HepG2 (cell line): ENCODE results near the gene PGM5. TPM values are rescaled to one million over a fixed set of nuclear protein-coding genes. Genes with fewer than 3 reads are reported as not detected.

Experiments
- ATAC-seq: fragments of 200-7000 bp; cut with Tn5 transposase; 3 replicates; pipeline ENCODE4 v1.9.1; 2020; ENCODE audit warnings: mild to moderate bottlenecking, moderate library complexity
- BruUV-seq: library from RNA; stranded (reverse); fragments of 400-500 nt; replicated peaks from 2 replicates; lab custom pipeline; 2021; lab: Mats Ljungman, UMichigan
- CTCF ChIA-PET: fragments of 300-600 bp; formaldehyde crosslinking; extraction: SDS; loops from one replicate; lab custom pipeline; 2021; ENCODE audit warnings: low total read pairs, inconsistent platforms, low intra/inter-chr PET ratio; lab: Yijun Ruan, JAX
- POLR2A ChIA-PET: fragments of 350-600 bp; sonication (Branson Sonifier 250); formaldehyde crosslinking; loops from one replicate; lab custom pipeline; 2020; ENCODE audit warnings: antibody characterized with exemption, inconsistent platforms; lab: Yijun Ruan, JAX
- DNase-seq: peaks from one replicate; pipeline ENCODE4 v3.0.0-alpha.2; 2015; ENCODE audit warnings: low spot score
- FAIRE-seq: peaks from 3 replicates; lab custom pipeline; 2011; peaks lifted over from hg19 to GRCh38; lab: Jason Lieb, UNC
- H2AFZ ChIP-seq: one replicate; pipeline ENCODE4 v1.6.1; 2011; ENCODE audit warnings: low read length, inconsistent platforms
- H3K27ac ChIP-seq: fragments of 300-600 bp; 3 replicates; pipeline ENCODE4 v1.8.0; 2011; ENCODE audit warnings: mixed run types, mild to moderate bottlenecking, mixed read lengths, low read length, inconsistent platforms; ENCODE audit not compliant: insufficient read depth; ENCODE audit errors: extremely low read length
- H3K27me3 ChIP-seq, 2 experiments: fragments of 200-600 bp in 1 of 2; 2 replicates in 1 of 2; 3 replicates in 1 of 2; pipeline versions ENCODE4 v1.6.0 to v1.8.0; 2011; ENCODE audit warnings: low read length in 2 of 2, mild to moderate bottlenecking in 2 of 2, moderate library complexity in 2 of 2, inconsistent platforms in 1 of 2; ENCODE audit not compliant: insufficient read depth in 2 of 2, control insufficient read depth in 1 of 2
- H3K36me3 ChIP-seq, 2 experiments: fragments of 200-600 bp in 1 of 2; replicated peaks in 1 of 2; 2 replicates in 1 of 2; 3 replicates in 1 of 2; pipeline versions ENCODE4 v1.5.1 to v1.8.0; 2011; ENCODE audit warnings: low read length in 2 of 2, inconsistent platforms in 1 of 2; ENCODE audit not compliant: insufficient read depth in 2 of 2, control insufficient read depth in 1 of 2
- H3K4me1 ChIP-seq: 2 replicates; pipeline ENCODE4 v1.5.1; 2012; ENCODE audit warnings: low read length, inconsistent platforms; ENCODE audit not compliant: insufficient read depth
- H3K4me2 ChIP-seq: 2 replicates; pipeline ENCODE4 v1.6.0; 2011; ENCODE audit warnings: low read depth, low read length, inconsistent platforms
- H3K4me3 ChIP-seq, 3 experiments: fragments of 200-600 bp in 1 of 3; sonication (generic), shearing (Covaris generic) in 1 of 3; replicated peaks in 1 of 3; 2 replicates each; pipeline ENCODE4 v1.5.1; 2011 to 2016; ENCODE audit warnings: low read length in 3 of 3, inconsistent platforms in 2 of 3, low read depth in 2 of 3, mild to moderate bottlenecking in 2 of 3, control low read depth in 1 of 3, mixed read lengths in 1 of 3; ENCODE audit not compliant: insufficient read depth in 1 of 3
- H3K79me2 ChIP-seq: one replicate; pipeline ENCODE4 v1.6.1; 2011; ENCODE audit warnings: low read length, inconsistent platforms; ENCODE audit not compliant: insufficient read depth
- H3K9ac ChIP-seq: 2 replicates; pipeline ENCODE4 v1.6.0; 2011; ENCODE audit warnings: mild to moderate bottlenecking, low read depth, low read length, inconsistent platforms; ENCODE audit not compliant: insufficient read depth
- H3K9me3 ChIP-seq: 2 replicates; pipeline ENCODE4 v1.5.1; 2012; ENCODE audit warnings: mild to moderate bottlenecking, low read length
- H4K20me1 ChIP-seq: 2 replicates; pipeline ENCODE4 v1.6.0; 2011; ENCODE audit warnings: inconsistent platforms, mild to moderate bottlenecking, low read length, moderate library complexity; ENCODE audit not compliant: insufficient read depth
- ARID4A ChIP-seq: sonication (generic); formaldehyde crosslinking; IDR thresholded peaks from 2 replicates; pipeline ENCODE4 v1.5.0; 2020; ENCODE audit warnings: mild to moderate bottlenecking, missing genetic modification reagents, borderline replicate concordance
- CBX2 ChIP-seq, 2 experiments: fragments of 200-600 bp in 1 of 2; sonication (generic); formaldehyde crosslinking in 1 of 2; IDR thresholded peaks; 2 replicates each; pipeline versions ENCODE4 v1.7.0 to v1.8.1; 2018 to 2022; ENCODE audit warnings: low read depth in 2 of 2, low read length in 1 of 2, mild to moderate bottlenecking in 1 of 2, missing genetic modification reagents in 1 of 2
- CC2D1A ChIP-seq: sonication (generic); formaldehyde crosslinking; IDR thresholded peaks from 2 replicates; pipeline ENCODE4 v1.8.1; 2023; ENCODE audit warnings: mild to moderate bottlenecking, missing genetic modification reagents
- DNMT1 ChIP-seq: sonication (generic); formaldehyde crosslinking; IDR thresholded peaks from 2 replicates; pipeline ENCODE4 v1.5.1; 2020; ENCODE audit warnings: mild to moderate bottlenecking, missing genetic modification reagents
- FOXP4 ChIP-seq: sonication (generic); formaldehyde crosslinking; IDR thresholded peaks from 2 replicates; pipeline ENCODE4 v1.4.0; 2020; ENCODE audit warnings: missing genetic modification reagents
- MAFG ChIP-seq: sonication (generic); formaldehyde crosslinking; IDR thresholded peaks from 2 replicates; pipeline ENCODE4 v1.5.1; 2020; ENCODE audit warnings: mild to moderate bottlenecking, missing genetic modification reagents
- MBNL3 ChIP-seq: fragments of 250-450 bp; sonication (Bioruptor Pico); conservative IDR thresholded peaks from 2 replicates; pipeline ENCODE4 v1.8.0; 2022; ENCODE audit warnings: mild to moderate bottlenecking, inconsistent platforms
- NFATC3 ChIP-seq: sonication (generic); formaldehyde crosslinking; IDR thresholded peaks from 2 replicates; pipeline ENCODE4 v1.5.1; 2020; ENCODE audit warnings: mild to moderate bottlenecking, missing genetic modification reagents
- SRSF1 ChIP-seq: fragments of 200-400 bp; formaldehyde crosslinking; optimal IDR thresholded peaks from 2 replicates; pipeline ENCODE3; 2017; ENCODE audit warnings: mild to moderate bottlenecking, low read depth, low read length, moderate library complexity
- ZNF10 ChIP-seq: sonication (generic); formaldehyde crosslinking; IDR thresholded peaks from 2 replicates; pipeline ENCODE4 v1.4.0; 2020; ENCODE audit warnings: mild to moderate bottlenecking, low read depth, missing genetic modification reagents, borderline replicate concordance
- ZNF33A ChIP-seq: sonication (generic); formaldehyde crosslinking; IDR thresholded peaks from 2 replicates; pipeline ENCODE4 v1.5.1; 2020; ENCODE audit warnings: missing genetic modification reagents, mild to moderate bottlenecking, moderate library complexity, borderline replicate concordance
- ZNF709 ChIP-seq: sonication (generic); formaldehyde crosslinking; IDR thresholded peaks from 2 replicates; pipeline ENCODE4 v1.5.0; 2020; ENCODE audit warnings: mild to moderate bottlenecking, missing genetic modification reagents
- WGBS: methylation state at CpG from one replicate; pipeline ENCODE4 v1.1.6; 2017; ENCODE audit warnings: low lambda C conversion rate; 5-methylcytosine and 5-hydroxymethylcytosine counted together
- in situ Hi-C: cut with HindIII; loops from 2 replicates; pipeline ENCODE4 v1.10.0; 2017; ENCODE audit warnings: low pct_unique_long_range_greater_than_20kb; ENCODE audit not compliant: extremely low pct_ligation_motif_present
- intact Hi-C: fragments of 100-400 bp; cut with micrococcal nuclease; formaldehyde crosslinking; loops from one replicate; pipeline ENCODE4 v1.10.0; 2022; ENCODE audit not compliant: unreplicated experiment
- polyA plus RNA-seq, 8 experiments: library from polyadenylated mRNA; depleted of rRNA in 3 of 8; stranded (reverse) in 7 of 8; unstranded in 1 of 8; fragments of >200 nt; fragmentation: Illumina TruSeq in 4 of 8; extraction: Trizol in 4 of 8; gene quantifications; 2 replicates each; pipeline versions ENCODE4 v1.2.1 to v1.2.3, GENCODE V29; 2011 to 2016; ENCODE audit warnings: low read depth in 4 of 8, missing spikeins in 1 of 8, mixed read lengths in 1 of 8; ENCODE audit not compliant: insufficient read depth in 1 of 8
- total RNA-seq, 5 experiments: library from RNA; depleted of rRNA; stranded (reverse); fragments of >200 nt; fragmentation: Illumina TruSeq; extraction: Trizol; gene quantifications; 2 replicates each; pipeline ENCODE4 v1.2.3, GENCODE V29; 2016; ENCODE audit warnings: low read depth in 1 of 5

Gene PGM5
- total and polyA plus RNA-seq, 2 of the 13 experiments (the other 11 are each of a cell fraction or from before 2014, with no cell fraction given), result not detected

- in situ Hi-C loops (no loop called here), intact Hi-C loops (no loop called here)
- Histone ChIP-seq H3K27me3 (no peaks in the 10 kb centered on the region), H3K4me3 (no peak overlapping the region), H3K4me2 (no peak overlapping the region), H3K36me3 (no peaks in the 10 kb centered on the region), H3K9me3 (no peaks in the 10 kb centered on the region), H3K27ac (no peak overlapping the region), H3K79me2 (no peaks in the 10 kb centered on the region), H3K4me1 (no peaks in the 10 kb centered on the region), H3K9ac (no peak overlapping the region), H2AFZ (no peak overlapping the region), H4K20me1 (no peaks in the 10 kb centered on the region)
- CTCF ChIA-PET, result no interaction called here
- ATAC-seq (no peak), DNase-seq (no peak), FAIRE-seq (no peak)
- no peak for TF ChIP-seq CBX2 (IDR thresholded peaks at IDR 0.05; ENCODE audit: low read depth, low read length)
- TF ChIP-seq CBX2 (CRISPR knock-in tag; IDR thresholded peaks at IDR 0.05; ENCODE audit: low read depth), result no peak
- no peak for TF ChIP-seq DNMT1 (CRISPR knock-in tag)
- TF ChIP-seq ZNF33A, result no peak
- TF ChIP-seq ZNF709 (CRISPR knock-in tag), result no peak
- no peak for TF ChIP-seq MAFG (CRISPR knock-in tag)
- no peak for TF ChIP-seq CC2D1A (CRISPR knock-in tag)
- no peak for TF ChIP-seq NFATC3 (CRISPR knock-in tag)
- WGBS, result 33% methylated on average over 4 of the region's 4 CpGs
- BruUV-seq, result no TSS peak
- POLR2A ChIA-PET, result no interaction called here
These were observed 165.7 kb downstream of the PGM5 start for GRCh38 chr9:68522131-68522530.

GRCh38 chr9:68522954-68523353 lies 166.5 kb downstream of the PGM5 start:
- FAIRE-seq, result no peak
- no peak for DNase-seq
- no peaks in the 10 kb centered on the region for H3K9me3 ChIP-seq
- H4K20me1 ChIP-seq, result no peaks in the 10 kb centered on the region
- ChIA-PET CTCF (no interaction called here), POLR2A (no interaction called here)
- H3K27me3 ChIP-seq, result no peaks in the 10 kb centered on the region
- BruUV-seq, result no TSS peak
- no peak overlapping the region for H3K4me3 ChIP-seq
- no peak overlapping the region for H3K9ac ChIP-seq
- no peak for TF ChIP-seq ZNF10 (CRISPR knock-in tag)
- TF ChIP-seq SRSF1, result no peak
- TF ChIP-seq FOXP4, result no peak
- no peak for TF ChIP-seq MBNL3 (CRISPR knock-in tag)
- no peak for TF ChIP-seq ARID4A (CRISPR knock-in tag)
- WGBS, result 0% methylated on average over 3 of the region's 3 CpGs
- H3K36me3 ChIP-seq, result no peaks in the 10 kb centered on the region
- no peaks in the 10 kb centered on the region for H3K4me1 ChIP-seq
- H3K27ac ChIP-seq, result no peak overlapping the region
- intact Hi-C loops, result no loop called here
- no peaks in the 10 kb centered on the region for H3K79me2 ChIP-seq
- in situ Hi-C loops, result no loop called here
- H3K4me2 ChIP-seq, result no peak overlapping the region
- H2AFZ ChIP-seq, result no peak overlapping the region
- ATAC-seq, result no peak
